ENCODE results near the gene DCTN2.
A peak's percentile ranks its signal among the peaks of the same experiment; 100 is the strongest.
"Not testable (repeated sequence)": the region's sequence is repeated elsewhere in the genome, so short reads cannot be mapped to it uniquely, and the experiment has no call there.

Gene DCTN2

GRCh38 chr12:57529831-57530230, 17.2 kb downstream of the DCTN2 start:
- DNase-seq (ENCODE audit: extremely low read depth in 1 of 2, low read depth in 1 of 2), result no peak

- no peak for DNase-seq (ENCODE audit: extremely low read depth in 1 of 2, low read depth in 1 of 2)
Observed at GRCh38 chr12:57528831-57529555, 18.0 kb downstream of the DCTN2 start.

- DNase-seq (ENCODE audit: extremely low read depth in 1 of 2, low read depth in 1 of 2), result no peak
Observed at GRCh38 chr12:57528176-57528575, 18.8 kb downstream of the DCTN2 start.

- no peak for DNase-seq (ENCODE audit: extremely low read depth in 1 of 2, low read depth in 1 of 2)
Observed at GRCh38 chr12:57527184-57527583, 19.8 kb downstream of the DCTN2 start.

- DNase-seq (ENCODE audit: extremely low read depth in 1 of 2, low read depth in 1 of 2), result no peak
Observed at GRCh38 chr12:57526477-57527126, 20.4 kb downstream of the DCTN2 start.

GRCh38 chr12:57525615-57526383, 21.2 kb downstream of the DCTN2 start:
- DNase-seq (ENCODE audit: extremely low read depth in 1 of 2, low read depth in 1 of 2), result no peak

- no peak for DNase-seq (ENCODE audit: extremely low read depth in 1 of 2, low read depth in 1 of 2)
Observed at GRCh38 chr12:57524814-57525614, 22.0 kb downstream of the DCTN2 start.

GRCh38 chr12:57523706-57524614, 23.0 kb downstream of the DCTN2 start:
- no peak for DNase-seq (ENCODE audit: extremely low read depth in 1 of 2, low read depth in 1 of 2)

- DNase-seq (ENCODE audit: extremely low read depth in 1 of 2, low read depth in 1 of 2), result peak in 1 of 2 donors; percentile 28
Observed at GRCh38 chr12:57522887-57523705, 23.9 kb downstream of the DCTN2 start.

- DNase-seq (ENCODE audit: extremely low read depth in 1 of 2, low read depth in 1 of 2), result peak; percentile 68 to 85
Observed at GRCh38 chr12:57522011-57522886, 24.7 kb downstream of the DCTN2 start, which contains the start of gene MBD6. MBD6 (plus strand) TSS chr12:57522824; CDS start chr12:57524304, 1,480 bp downstream.

- DNase-seq (ENCODE audit: extremely low read depth in 1 of 2, low read depth in 1 of 2), result no peak
Observed at GRCh38 chr12:57521525-57522010, 25.4 kb downstream of the DCTN2 start.

- DNase-seq (ENCODE audit: extremely low read depth in 1 of 2, low read depth in 1 of 2), result peak; percentile 99
Observed at GRCh38 chr12:57520053-57520818, 26.8 kb downstream of the DCTN2 start, which contains the start of gene DDIT3. DDIT3 (minus strand) TSS chr12:57520514; CDS start chr12:57517406, 3,108 bp downstream.

- no peak for DNase-seq (ENCODE audit: extremely low read depth in 1 of 2, low read depth in 1 of 2)
Observed at GRCh38 chr12:57519796-57520052, 27.3 kb downstream of the DCTN2 start.

- DNase-seq (ENCODE audit: extremely low read depth in 1 of 2, low read depth in 1 of 2), result no peak
Observed at GRCh38 chr12:57518920-57519795, 27.8 kb downstream of the DCTN2 start.

GRCh38 chr12:57518176-57518919, 28.6 kb downstream of the DCTN2 start:
- DNase-seq (ENCODE audit: extremely low read depth in 1 of 2, low read depth in 1 of 2), result no peak

GRCh38 chr12:57517718-57518117, 29.3 kb downstream of the DCTN2 start:
- not testable (repeated sequence) for DNase-seq (ENCODE audit: extremely low read depth in 1 of 2, low read depth in 1 of 2)

Data from activated CD8-positive, alpha-beta memory T cell treated with anti-CD3 and anti-CD28 coated beads for 1 hour (primary cell).